ENCODE measurements around the gene GLB1L3.

GLB1L3 gene

GRCh38 chr11:134270250-134270714, 5.9 kb upstream of the GLB1L3 start:
- TF ChIP-seq TCF12 (IDR thresholded peaks at IDR 0.05; ENCODE audit: low read depth) (no peak), RAD21 (IDR thresholded peaks at IDR 0.05; ENCODE audit: low read depth) (0 out of 2 replicates have a peak, but pooled peaks have one; percentile 9)

- TF ChIP-seq ZBTB7A (IDR thresholded peaks at IDR 0.05; ENCODE audit: low read depth) (no peak), EGR1 (IDR thresholded peaks at IDR 0.05) (no peak), TCF12 (IDR thresholded peaks at IDR 0.05; ENCODE audit: low read depth) (no peak), EP300 (IDR thresholded peaks at IDR 0.05; ENCODE audit: borderline replicate concordance) (no peak), FOXM1 (IDR thresholded peaks at IDR 0.05; ENCODE audit: borderline replicate concordance, low read depth) (no peak)
Measured at GRCh38 chr11:134271978-134272377, 4.2 kb upstream of the GLB1L3 start.

- TF ChIP-seq RAD21 (IDR thresholded peaks at IDR 0.05; ENCODE audit: low read depth) (no peak), TAF1 (IDR thresholded peaks at IDR 0.05; ENCODE audit: low read depth) (no peak), YY1 (IDR thresholded peaks at IDR 0.05; ENCODE audit: low read depth) (no peak)
Measured at GRCh38 chr11:134272381-134273316, 3.5 kb upstream of the GLB1L3 start.

- TF ChIP-seq YY1 (IDR thresholded peaks at IDR 0.05; ENCODE audit: low read depth) (no peak), ZBTB7A (IDR thresholded peaks at IDR 0.05; ENCODE audit: low read depth) (no peak), USF1 (IDR thresholded peaks at IDR 0.05) (no peak), REST (IDR thresholded peaks at IDR 0.05; ENCODE audit: low read depth) (no peak), TCF12 (IDR thresholded peaks at IDR 0.05; ENCODE audit: low read depth) (no peak), EP300 (IDR thresholded peaks at IDR 0.05; ENCODE audit: borderline replicate concordance) (no peak), EGR1 (IDR thresholded peaks at IDR 0.05) (no peak), TEAD4 (IDR thresholded peaks at IDR 0.05) (no peak), NFIC (IDR thresholded peaks at IDR 0.05) (no peak), FOXM1 (IDR thresholded peaks at IDR 0.05; ENCODE audit: borderline replicate concordance, low read depth) (no peak), CREB1 (IDR thresholded peaks at IDR 0.05; ENCODE audit: low read depth) (no peak), TAF1 (IDR thresholded peaks at IDR 0.05; ENCODE audit: low read depth) (no peak), MAX (IDR thresholded peaks at IDR 0.05) (no peak), CEBPB (IDR thresholded peaks at IDR 0.05) (no peak), RAD21 (IDR thresholded peaks at IDR 0.05; ENCODE audit: low read depth) (no peak)
Measured at GRCh38 chr11:134273317-134273712, 2.9 kb upstream of the GLB1L3 start.

GRCh38 chr11:134275188-134275533, 1.0 kb upstream of the GLB1L3 start:
- no peak for TF ChIP-seq TEAD4 (IDR thresholded peaks at IDR 0.05)
- no peak for TF ChIP-seq TCF12 (IDR thresholded peaks at IDR 0.05; ENCODE audit: low read depth)
- no peak for TF ChIP-seq CEBPB (IDR thresholded peaks at IDR 0.05)
- TF ChIP-seq CREB1 (IDR thresholded peaks at IDR 0.05; ENCODE audit: low read depth): no peak
- no peak for TF ChIP-seq TAF1 (IDR thresholded peaks at IDR 0.05; ENCODE audit: low read depth)
- no peak for TF ChIP-seq EP300 (IDR thresholded peaks at IDR 0.05; ENCODE audit: borderline replicate concordance)
- TF ChIP-seq RAD21 (IDR thresholded peaks at IDR 0.05; ENCODE audit: low read depth): no peak
- no peak for TF ChIP-seq REST (IDR thresholded peaks at IDR 0.05; ENCODE audit: low read depth)
- TF ChIP-seq MAX (IDR thresholded peaks at IDR 0.05): no peak
- no peak for TF ChIP-seq YY1 (IDR thresholded peaks at IDR 0.05; ENCODE audit: low read depth)

- TF ChIP-seq REST (IDR thresholded peaks at IDR 0.05; ENCODE audit: low read depth) (no peak), FOXM1 (IDR thresholded peaks at IDR 0.05; ENCODE audit: borderline replicate concordance, low read depth) (no peak), EP300 (IDR thresholded peaks at IDR 0.05; ENCODE audit: borderline replicate concordance) (no peak), YY1 (IDR thresholded peaks at IDR 0.05; ENCODE audit: low read depth) (no peak), CEBPB (IDR thresholded peaks at IDR 0.05) (no peak), TCF12 (IDR thresholded peaks at IDR 0.05; ENCODE audit: low read depth) (no peak), MAX (IDR thresholded peaks at IDR 0.05) (no peak), NFIC (IDR thresholded peaks at IDR 0.05) (no peak), ZBTB7A (IDR thresholded peaks at IDR 0.05; ENCODE audit: low read depth) (no peak), TAF1 (IDR thresholded peaks at IDR 0.05; ENCODE audit: low read depth) (no peak), CREB1 (IDR thresholded peaks at IDR 0.05; ENCODE audit: low read depth) (no peak), EGR1 (IDR thresholded peaks at IDR 0.05) (no peak), USF1 (IDR thresholded peaks at IDR 0.05) (no peak), TEAD4 (IDR thresholded peaks at IDR 0.05) (no peak)
Measured at GRCh38 chr11:134276396-134277182, 410 bp downstream of the GLB1L3 start.

Measured in Ishikawa (cell line).